Astrocyte of the cerebellum (primary cell): Measurements from ENCODE around the gene SLC1A3.

ENCODE experiments used
- DNase-seq: peaks from one replicate; pipeline ENCODE4 v3.0.0-alpha.2; 2011; ENCODE audit warnings: low read depth
- H3K4me3 ChIP-seq: 2 replicates; pipeline ENCODE4 v1.5.1; 2011; ENCODE audit warnings: mild to moderate bottlenecking, low read depth, low read length, moderate library complexity
- CTCF ChIP-seq: IDR thresholded peaks from 2 replicates; pipeline ENCODE4 v1.5.1; 2012; ENCODE audit warnings: low read length, low read depth, moderate library complexity, mild to moderate bottlenecking; ENCODE audit errors: missing control alignments
- in situ Hi-C: cut with HindIII; loops from 2 replicates; pipeline ENCODE4 v1.10.0; 2017; ENCODE audit warnings: low sequenced_read_pairs

Gene SLC1A3

GRCh38 chr5:36659411-36659810 is 53.0 kb downstream of the SLC1A3 start:
- H3K4me3 ChIP-seq = no peak overlapping the region
- in situ Hi-C loops = no loop called here
- no peak for TF ChIP-seq CTCF
- no peak for DNase-seq

GRCh38 chr5:36660397-36661049 is 54.1 kb downstream of the SLC1A3 start:
- TF ChIP-seq CTCF = no peak
- no peak overlapping the region for H3K4me3 ChIP-seq
- DNase-seq = no peak
- in situ Hi-C loops = no loop called here

GRCh38 chr5:36661456-36662220 is 55.2 kb downstream of the SLC1A3 start:
- in situ Hi-C loops = no loop called here
- TF ChIP-seq CTCF = no peak
- no peak overlapping the region for H3K4me3 ChIP-seq
- DNase-seq = no peak

GRCh38 chr5:36662291-36662851 is 56.0 kb downstream of the SLC1A3 start:
- no peak for TF ChIP-seq CTCF
- peak; percentile 95 for DNase-seq
- no peak overlapping the region for H3K4me3 ChIP-seq
- in situ Hi-C loops = no loop called here

- in situ Hi-C loops = no loop called here
- H3K4me3 ChIP-seq = no peak overlapping the region
- DNase-seq = peak; percentile 44
- TF ChIP-seq CTCF = no peak
Observed at GRCh38 chr5:36664766-36665165, 58.4 kb downstream of the SLC1A3 start.

- in situ Hi-C loops = no loop called here
- TF ChIP-seq CTCF = no peak
- H3K4me3 ChIP-seq = no peak overlapping the region
- DNase-seq = no peak
Observed at GRCh38 chr5:36665628-36666027, 59.2 kb downstream of the SLC1A3 start.
